Stimulated activated naive CD8-positive, alpha-beta T cell treated with anti-CD3 and anti-CD28 coated beads, Interleukin-15, Interleukin-2, amounts not matched to agents 100 ng/mL and 50 ng/mL, for 24 hours (primary cell): ENCODE results near the gene SLC39A11.
"Not testable (repeated sequence)": the region's sequence is repeated elsewhere in the genome, so short reads cannot be mapped to it uniquely, and the experiment has no call there.

Experiments
- H3K27ac Mint-ChIP-seq: one replicate; pipeline ENCODE4 v1.8.0; 2021; ENCODE audit warnings: mild to moderate bottlenecking, mixed read lengths
- H3K27me3 Mint-ChIP-seq: one replicate; pipeline ENCODE4 v1.8.0; 2021; ENCODE audit warnings: mixed read lengths
- H3K36me3 Mint-ChIP-seq: one replicate; pipeline ENCODE4 v1.8.0; 2021; ENCODE audit warnings: low read depth, mixed read lengths
- H3K4me1 Mint-ChIP-seq: one replicate; pipeline ENCODE4 v1.8.0; 2021; ENCODE audit warnings: low read depth, mixed read lengths
- H3K4me3 Mint-ChIP-seq: one replicate; pipeline ENCODE4 v1.8.0; 2021; ENCODE audit warnings: mild to moderate bottlenecking, mixed read lengths
- H3K9me3 Mint-ChIP-seq: one replicate; pipeline ENCODE4 v1.8.0; 2021; ENCODE audit warnings: mixed read lengths

The SLC39A11 gene

DNA sequence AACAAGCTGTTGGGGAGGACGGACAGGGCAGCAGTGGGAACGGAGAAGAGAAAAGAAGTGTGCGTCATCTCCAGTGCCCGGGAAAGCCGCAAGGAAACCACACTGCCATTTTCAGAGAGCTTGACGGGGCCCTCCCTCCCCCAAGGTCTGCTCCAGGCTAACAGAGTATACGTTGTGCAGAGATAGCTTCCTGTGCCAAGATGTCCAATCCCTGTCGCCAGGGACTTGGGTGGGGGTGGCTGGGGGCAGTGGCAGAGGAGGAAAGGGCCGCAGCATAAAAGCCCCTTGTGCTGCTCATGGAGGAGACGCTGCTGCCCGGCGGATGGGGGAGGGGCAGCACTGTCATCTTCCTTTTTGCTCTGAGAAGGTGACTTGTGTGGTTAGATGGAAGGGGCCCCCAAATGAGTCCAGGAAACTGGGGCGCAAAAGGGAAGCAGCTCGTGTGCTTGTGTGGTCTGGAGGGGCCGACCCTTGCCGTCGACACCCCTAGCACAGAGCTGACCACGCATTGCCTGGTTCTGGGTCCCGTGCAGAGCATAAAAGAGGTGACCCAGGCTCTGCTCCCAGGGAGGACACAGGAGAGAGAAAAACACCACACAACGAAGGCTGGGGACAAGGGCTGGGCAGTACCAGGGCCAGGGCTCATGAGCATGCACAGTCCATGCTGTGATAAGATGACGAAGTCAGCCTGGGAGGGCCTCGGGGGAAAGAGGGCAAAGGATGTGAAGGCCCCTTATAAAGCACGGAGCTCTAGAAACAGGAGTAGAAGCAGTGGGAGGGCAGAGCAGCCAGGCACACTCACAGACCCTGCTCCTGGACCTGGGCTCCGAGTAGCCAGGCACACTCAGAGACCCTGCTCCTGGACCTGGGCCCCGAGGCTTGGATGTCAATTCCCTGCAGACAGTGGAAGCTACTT, 372.7 kb downstream of the SLC39A11 start:
- peaks cover under 1% of the 10 kb centered on the region for H3K36me3 Mint-ChIP-seq
- no peaks in the 10 kb centered on the region for H3K27me3 Mint-ChIP-seq
- H3K9me3 Mint-ChIP-seq: no peaks in the 10 kb centered on the region
- H3K4me3 Mint-ChIP-seq: peak overlapping the region; percentile 70
- peak overlapping the region; percentile 72 for H3K27ac Mint-ChIP-seq
- peaks cover 24% of the 10 kb centered on the region for H3K4me1 Mint-ChIP-seq

DNA sequence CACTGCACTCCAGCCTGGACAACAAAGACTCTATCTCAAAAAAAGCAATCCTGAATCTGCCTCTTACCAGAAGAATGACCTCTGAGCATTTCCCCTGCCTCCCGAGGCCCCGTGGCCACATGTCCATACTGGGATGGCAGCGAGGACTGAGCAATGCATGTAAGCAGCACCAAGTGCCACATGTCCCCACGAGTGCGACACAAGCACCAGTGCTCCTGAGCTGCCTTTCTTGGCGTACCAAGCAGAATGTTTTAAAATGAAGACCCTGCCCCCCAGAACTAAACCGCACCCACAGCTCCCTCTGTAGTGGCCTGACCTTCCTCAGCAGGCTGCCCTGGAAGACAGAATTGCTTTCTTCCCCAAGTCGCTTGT, 373.3 kb downstream of the SLC39A11 start:
- peak overlapping the region; percentile 70 for H3K4me3 Mint-ChIP-seq
- no peaks in the 10 kb centered on the region for H3K9me3 Mint-ChIP-seq
- no peaks in the 10 kb centered on the region for H3K27me3 Mint-ChIP-seq
- peak overlapping the region; percentile 72 for H3K27ac Mint-ChIP-seq
- H3K36me3 Mint-ChIP-seq: peaks cover 6% of the 10 kb centered on the region
- H3K4me1 Mint-ChIP-seq: peaks cover 24% of the 10 kb centered on the region

DNA sequence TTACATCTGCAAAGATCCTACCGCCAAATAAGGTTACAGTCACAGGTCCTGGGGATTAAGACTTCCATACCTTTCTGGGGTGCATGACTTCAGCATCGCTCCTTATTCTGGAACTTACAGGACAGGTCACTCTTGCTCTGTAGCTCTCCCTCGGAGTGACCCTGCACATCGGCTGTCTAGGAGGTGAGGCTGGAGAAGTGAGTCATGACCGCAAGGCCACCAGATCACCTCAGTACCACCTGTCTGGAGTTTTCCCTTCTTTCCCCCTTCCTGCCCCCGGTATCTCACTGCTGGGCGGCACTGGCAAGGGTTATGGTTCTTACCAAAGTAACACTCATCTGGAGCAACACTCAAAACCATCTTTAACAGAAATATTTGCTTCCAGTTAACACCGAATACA, 374.8 kb downstream of the SLC39A11 start:
- Mint-ChIP-seq H3K4me1 (peaks cover 24% of the 10 kb centered on the region), H3K36me3 (peaks cover 8% of the 10 kb centered on the region), H3K4me3 (no peak overlapping the region), H3K27me3 (no peaks in the 10 kb centered on the region), H3K9me3 (no peaks in the 10 kb centered on the region), H3K27ac (no peak overlapping the region)

DNA sequence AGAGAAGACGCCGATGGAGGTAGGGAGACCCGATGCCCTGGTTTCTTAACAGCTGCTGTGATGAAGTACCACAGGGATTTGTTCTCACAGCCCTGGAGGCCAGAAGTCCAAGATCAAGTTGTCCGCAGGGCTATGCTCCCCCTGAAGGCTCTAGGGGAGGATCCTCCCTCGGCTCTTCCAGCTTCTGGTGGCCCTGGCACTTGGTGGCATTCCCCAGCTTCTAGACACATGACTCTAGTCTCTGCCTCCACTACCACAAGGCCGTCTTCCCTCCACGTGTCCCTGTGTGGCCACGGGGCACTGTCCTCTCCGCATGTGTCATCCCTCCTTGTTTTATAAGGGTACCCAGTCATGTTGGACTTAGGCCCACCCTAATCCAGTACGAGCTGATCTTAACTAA, 375.2 kb downstream of the SLC39A11 start:
- H3K36me3 Mint-ChIP-seq: peaks cover 12% of the 10 kb centered on the region
- H3K9me3 Mint-ChIP-seq: no peaks in the 10 kb centered on the region
- no peaks in the 10 kb centered on the region for H3K27me3 Mint-ChIP-seq
- H3K27ac Mint-ChIP-seq: no peak overlapping the region
- no peak overlapping the region for H3K4me3 Mint-ChIP-seq
- peaks cover 24% of the 10 kb centered on the region for H3K4me1 Mint-ChIP-seq

DNA sequence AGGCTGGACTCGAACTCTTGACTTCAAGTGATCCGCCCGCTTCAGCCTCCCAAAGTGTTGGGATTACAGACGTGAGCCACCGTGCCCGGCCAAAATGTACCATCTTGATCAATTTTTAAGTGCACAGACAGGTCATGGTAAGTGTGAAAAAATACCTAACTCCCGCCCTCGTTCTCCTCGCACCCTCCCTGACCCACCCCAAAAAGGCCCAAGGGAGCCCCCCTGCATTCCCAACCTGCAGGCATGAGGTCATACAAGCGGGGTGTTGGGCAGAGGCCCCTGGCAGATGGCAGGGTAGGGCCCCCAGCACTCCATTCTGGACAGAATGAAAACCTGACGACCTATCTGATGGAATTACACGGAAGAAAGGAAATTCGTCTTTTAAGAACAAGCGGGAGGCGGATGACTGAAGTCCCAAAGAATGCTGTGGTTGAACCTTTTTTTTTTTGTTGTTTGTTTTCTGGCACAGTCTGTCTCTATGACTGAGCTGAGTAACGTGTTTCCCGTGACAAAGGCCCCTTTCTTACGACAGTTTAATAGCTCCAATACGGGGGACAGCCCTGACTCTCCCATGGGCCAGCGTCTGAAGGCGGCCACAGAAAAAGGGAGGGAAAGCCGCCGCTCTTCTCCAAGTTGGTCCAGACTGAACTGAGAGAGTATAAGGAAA, 376.4 kb downstream of the SLC39A11 start:
- H3K36me3 Mint-ChIP-seq: peaks cover 18% of the 10 kb centered on the region
- H3K9me3 Mint-ChIP-seq: peaks cover 2% of the 10 kb centered on the region
- H3K27me3 Mint-ChIP-seq: no peaks in the 10 kb centered on the region
- H3K4me3 Mint-ChIP-seq: no peak overlapping the region
- H3K4me1 Mint-ChIP-seq: peaks cover 26% of the 10 kb centered on the region
- H3K27ac Mint-ChIP-seq: no peak overlapping the region

DNA sequence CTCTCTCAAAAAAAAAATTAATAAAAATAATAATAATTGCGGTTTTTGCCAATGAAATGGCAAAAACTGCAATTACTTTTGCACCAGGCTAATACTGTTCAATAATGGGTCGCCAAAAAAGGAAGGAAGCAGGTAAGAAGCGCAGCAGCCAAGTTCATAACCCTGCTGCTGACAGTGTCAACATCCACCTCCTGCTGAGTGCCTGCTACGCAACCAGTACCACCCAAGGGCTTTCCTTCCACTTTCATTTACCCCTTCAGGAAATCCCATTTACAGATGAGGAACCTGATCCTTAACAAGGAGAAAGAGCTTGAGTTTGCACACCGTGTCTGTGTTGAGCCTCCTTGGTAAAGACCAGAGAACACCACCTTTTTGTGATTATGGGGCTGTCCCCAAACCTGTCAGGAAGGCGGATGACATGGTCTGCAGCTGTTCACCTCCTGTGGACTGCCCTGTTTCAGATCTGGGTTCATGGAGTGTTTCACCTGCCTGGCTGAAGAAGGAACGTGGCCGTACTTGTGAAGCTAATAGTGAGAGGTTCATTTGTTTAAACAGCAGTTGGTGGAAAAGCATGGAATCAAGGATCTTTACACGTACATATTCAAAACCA, 378.0 kb downstream of the SLC39A11 start:
- Mint-ChIP-seq H3K4me1 (peaks cover 23% of the 10 kb centered on the region), H3K36me3 (peaks cover 24% of the 10 kb centered on the region), H3K9me3 (peaks cover 8% of the 10 kb centered on the region), H3K27ac (no peak overlapping the region), H3K27me3 (no peaks in the 10 kb centered on the region), H3K4me3 (no peak overlapping the region)

DNA sequence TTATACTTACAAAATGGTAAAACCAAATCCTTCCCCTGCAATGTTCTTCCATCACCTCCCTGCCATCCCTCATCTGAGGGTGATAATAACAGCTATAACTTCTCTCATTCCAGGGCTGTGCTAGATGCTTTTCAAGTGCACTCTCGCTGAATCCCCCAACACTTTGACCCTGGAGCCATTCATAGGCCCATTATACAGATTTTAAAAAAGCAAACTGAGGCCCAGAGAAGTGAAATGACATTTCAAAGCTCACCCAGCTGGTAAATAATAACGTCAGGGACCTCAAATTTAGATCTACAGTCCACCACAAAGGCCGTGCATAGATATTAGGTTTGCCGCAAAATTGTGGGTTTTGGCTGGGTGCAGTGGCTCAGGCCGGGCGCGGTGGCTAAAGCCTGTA, 378.8 kb downstream of the SLC39A11 start:
- H3K36me3 Mint-ChIP-seq: peaks cover 25% of the 10 kb centered on the region
- no peak overlapping the region for H3K4me3 Mint-ChIP-seq
- peaks cover 18% of the 10 kb centered on the region for H3K4me1 Mint-ChIP-seq
- H3K27ac Mint-ChIP-seq: no peak overlapping the region
- peaks cover 8% of the 10 kb centered on the region for H3K9me3 Mint-ChIP-seq
- no peaks in the 10 kb centered on the region for H3K27me3 Mint-ChIP-seq

DNA sequence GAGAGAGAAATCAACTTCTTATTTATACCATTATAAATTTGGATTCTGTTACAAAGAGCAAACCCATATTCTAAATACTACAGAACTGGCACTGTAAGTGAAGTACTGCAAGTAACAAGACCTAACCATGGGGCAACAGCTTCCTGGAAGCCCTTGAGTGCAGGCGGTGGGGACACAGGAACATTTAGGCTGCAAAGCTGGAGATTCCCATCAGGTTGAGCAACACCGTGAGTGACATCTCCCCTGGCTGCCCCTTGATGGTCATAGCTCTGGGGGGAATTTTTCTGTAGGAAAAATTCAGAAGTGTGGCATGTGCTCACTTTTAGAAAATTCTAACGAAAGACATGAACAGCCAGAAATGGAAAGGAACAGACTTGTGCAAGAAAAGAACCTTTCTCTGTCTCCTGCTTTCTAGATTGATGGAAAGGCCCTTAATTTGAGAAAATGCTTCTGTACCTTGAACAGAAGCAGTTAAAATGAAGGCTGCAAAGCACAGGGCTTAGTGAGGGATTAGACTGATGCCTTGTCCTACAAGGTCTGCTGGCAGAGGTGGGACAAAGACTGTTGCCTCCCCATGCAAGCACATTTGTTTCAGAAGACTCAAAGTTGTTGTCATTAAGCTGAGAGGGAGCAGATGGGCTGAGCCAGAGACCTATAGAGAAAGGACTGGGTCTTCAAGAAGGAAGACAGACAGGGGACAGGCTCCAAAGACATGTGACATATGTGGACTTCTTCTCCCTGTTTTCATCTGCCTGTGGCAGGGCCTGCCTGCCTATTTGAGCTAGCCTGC, 380.8 kb downstream of the SLC39A11 start:
- Mint-ChIP-seq H3K27ac (no peak overlapping the region), H3K9me3 (peaks cover 12% of the 10 kb centered on the region), H3K27me3 (no peaks in the 10 kb centered on the region), H3K4me1 (peaks cover 14% of the 10 kb centered on the region), H3K4me3 (no peak overlapping the region), H3K36me3 (peaks cover 35% of the 10 kb centered on the region)

DNA sequence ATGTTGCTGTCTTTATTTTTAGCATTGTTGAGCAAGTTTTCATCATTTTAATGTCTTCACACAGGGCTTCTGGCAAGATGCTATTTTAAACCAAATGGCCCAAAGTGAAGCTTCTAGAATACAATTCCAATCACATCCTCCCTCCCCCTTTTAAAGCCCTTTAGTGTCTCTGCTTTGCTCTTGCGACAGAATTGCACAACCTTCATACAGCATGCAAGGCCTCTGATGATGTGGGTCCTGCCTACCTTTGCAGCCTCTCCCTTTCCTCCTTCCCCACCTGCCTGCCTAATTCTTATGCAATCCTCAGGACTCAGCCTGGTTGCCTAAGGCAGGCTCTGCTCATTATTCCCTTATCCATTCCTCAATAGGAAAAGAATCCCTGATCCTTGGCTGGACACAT, 381.7 kb downstream of the SLC39A11 start:
- Mint-ChIP-seq H3K9me3 (peaks cover 12% of the 10 kb centered on the region), H3K36me3 (peaks cover 35% of the 10 kb centered on the region), H3K27ac (no peak overlapping the region), H3K27me3 (no peaks in the 10 kb centered on the region), H3K4me1 (peaks cover 14% of the 10 kb centered on the region), H3K4me3 (no peak overlapping the region)

DNA sequence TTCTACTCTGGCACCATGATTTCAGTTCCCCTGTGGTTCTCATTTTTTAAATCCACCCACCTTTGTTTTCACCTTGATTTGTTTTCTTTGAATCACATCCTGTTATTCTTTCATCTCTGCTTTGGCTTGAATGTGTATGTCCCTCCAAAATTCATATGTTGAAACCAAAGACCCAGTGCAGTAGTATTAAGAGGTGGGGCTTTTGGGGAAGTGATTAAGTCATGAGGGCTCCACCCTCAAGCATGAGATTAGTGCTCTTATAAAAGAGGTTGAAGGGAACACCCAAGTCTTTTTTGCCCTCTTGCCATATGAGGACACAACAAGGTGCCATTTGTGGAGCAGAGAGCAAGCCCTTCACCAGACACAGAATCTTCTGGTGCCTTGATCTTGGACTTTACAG, 382.3 kb downstream of the SLC39A11 start:
- no peak overlapping the region for H3K4me3 Mint-ChIP-seq
- H3K36me3 Mint-ChIP-seq: peaks cover 35% of the 10 kb centered on the region
- H3K9me3 Mint-ChIP-seq: peaks cover 12% of the 10 kb centered on the region
- peaks cover 14% of the 10 kb centered on the region for H3K4me1 Mint-ChIP-seq
- no peaks in the 10 kb centered on the region for H3K27me3 Mint-ChIP-seq
- H3K27ac Mint-ChIP-seq: no peak overlapping the region

DNA sequence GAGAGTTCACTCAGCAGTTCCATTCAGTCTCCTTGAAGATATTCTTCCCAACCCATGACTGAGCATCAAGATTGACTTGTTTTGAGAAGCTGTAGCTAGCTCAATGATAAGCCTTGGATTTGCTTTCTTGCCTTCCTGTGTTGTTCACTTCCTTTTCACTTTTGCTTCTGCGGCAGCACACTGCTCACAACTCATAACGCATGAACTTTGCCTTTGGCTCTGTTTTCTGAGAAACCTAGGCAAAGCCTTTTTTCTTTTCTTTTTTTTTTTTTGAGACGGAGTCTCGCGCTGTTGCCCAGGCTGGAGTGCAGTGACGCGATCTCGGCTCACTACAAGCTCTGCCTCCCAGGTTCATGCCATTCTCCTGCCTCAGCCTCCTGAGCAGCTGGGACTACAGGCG, 383.8 kb downstream of the SLC39A11 start:
- not testable (repeated sequence) for H3K4me3 Mint-ChIP-seq

DNA sequence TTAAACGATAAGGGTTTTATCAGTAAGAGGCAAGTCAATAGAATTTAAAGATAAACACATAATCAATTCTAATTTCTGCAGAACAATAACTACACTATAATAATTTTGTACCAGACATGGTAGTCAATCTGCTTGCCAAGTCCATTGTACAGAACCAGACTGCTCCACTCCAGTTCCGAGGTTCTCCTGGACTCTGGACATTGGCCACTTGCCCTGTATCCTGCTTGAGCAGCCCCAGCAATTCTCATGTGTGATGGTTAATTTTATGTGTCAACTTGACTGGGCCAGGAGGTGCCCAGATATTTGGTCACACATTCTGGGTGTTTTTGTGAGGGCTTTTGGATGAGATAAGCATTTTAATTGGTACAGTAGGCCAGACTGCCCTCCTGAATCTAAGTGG, 384.6 kb downstream of the SLC39A11 start:
- Mint-ChIP-seq H3K4me1 (peaks cover 14% of the 10 kb centered on the region), H3K27ac (no peak overlapping the region), H3K9me3 (peaks cover 12% of the 10 kb centered on the region), H3K36me3 (peaks cover 28% of the 10 kb centered on the region), H3K27me3 (no peaks in the 10 kb centered on the region), H3K4me3 (no peak overlapping the region)

More for the DNA sequence above, 383.8 kb downstream of the SLC39A11 start:
- H3K27me3 Mint-ChIP-seq, H3K27ac Mint-ChIP-seq: not testable (repeated sequence)
- Mint-ChIP-seq H3K4me1 (peaks cover 14% of the 10 kb centered on the region), H3K9me3 (peaks cover 12% of the 10 kb centered on the region), H3K36me3 (peaks cover 29% of the 10 kb centered on the region)

DNA sequence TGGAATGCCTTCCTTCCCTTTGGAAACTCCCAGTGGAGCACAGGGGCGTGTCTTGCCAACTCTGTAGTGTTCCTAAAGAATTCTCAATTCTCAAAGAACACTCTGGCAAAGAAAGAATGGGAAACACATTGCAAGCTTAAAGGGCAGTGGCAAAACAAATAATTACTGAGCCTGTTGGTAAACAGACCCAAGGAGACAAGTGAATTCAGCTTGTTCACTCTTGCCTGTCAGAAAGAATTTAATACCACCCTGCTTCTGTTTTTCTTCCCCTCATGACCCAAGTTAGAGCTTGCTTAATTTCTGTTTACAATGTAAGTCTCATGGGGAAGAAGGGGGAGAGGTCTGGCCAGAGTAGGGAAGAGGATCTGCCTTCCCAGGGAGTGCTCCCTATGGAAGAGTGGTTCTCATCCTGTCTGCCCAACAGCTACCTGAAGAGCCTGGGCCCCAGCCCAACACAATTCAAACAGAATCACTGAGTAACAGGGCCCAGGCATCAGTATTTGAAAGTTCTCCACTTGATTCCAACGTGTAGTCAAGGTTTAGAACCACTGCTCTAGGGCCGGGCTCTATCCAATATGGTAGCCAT, 386.0 kb downstream of the SLC39A11 start:
- peaks cover 24% of the 10 kb centered on the region for H3K36me3 Mint-ChIP-seq
- peaks cover 19% of the 10 kb centered on the region for H3K4me1 Mint-ChIP-seq
- H3K9me3 Mint-ChIP-seq: peaks cover 16% of the 10 kb centered on the region
- no peak overlapping the region for H3K4me3 Mint-ChIP-seq
- no peaks in the 10 kb centered on the region for H3K27me3 Mint-ChIP-seq
- no peak overlapping the region for H3K27ac Mint-ChIP-seq

DNA sequence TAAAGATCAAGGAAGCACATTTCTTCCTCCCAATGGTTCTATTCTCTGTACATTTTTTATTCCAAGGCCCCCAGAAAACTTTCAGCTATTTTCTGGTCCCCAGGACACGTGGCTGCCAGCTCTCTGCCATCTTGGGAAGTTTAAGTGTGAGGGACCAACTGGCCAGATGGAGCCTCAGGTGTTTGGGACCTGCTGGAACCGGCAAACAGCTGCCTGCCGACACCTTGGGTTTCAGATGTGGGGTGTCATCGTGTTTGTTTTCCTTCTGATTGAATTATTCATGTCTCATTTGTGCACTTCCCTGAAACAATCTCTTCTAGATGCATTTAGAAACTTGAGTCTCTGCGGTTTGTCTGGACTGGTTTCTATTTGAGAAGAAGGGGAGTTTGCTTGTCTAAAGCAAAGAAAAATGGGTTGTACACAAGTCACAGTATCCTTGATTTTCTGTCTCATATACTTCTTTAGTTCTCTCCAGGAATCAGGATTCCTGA, 386.5 kb downstream of the SLC39A11 start:
- H3K9me3 Mint-ChIP-seq: peaks cover 13% of the 10 kb centered on the region
- H3K4me3 Mint-ChIP-seq: no peak overlapping the region
- no peak overlapping the region for H3K27ac Mint-ChIP-seq
- H3K4me1 Mint-ChIP-seq: peaks cover 16% of the 10 kb centered on the region
- no peaks in the 10 kb centered on the region for H3K27me3 Mint-ChIP-seq
- peaks cover 20% of the 10 kb centered on the region for H3K36me3 Mint-ChIP-seq
